Putamen (tissue), 1 donor: Measurements from ENCODE around the gene FBRSL1.
A peak's percentile ranks its signal among the peaks of the same experiment; 100 is the strongest.
"Not testable (repeated sequence)": the region's sequence is repeated elsewhere in the genome, so short reads cannot be mapped to it uniquely, and the experiment has no call there.

Experiments
- DNase-seq: peaks from one replicate; pipeline ENCODE4 v3.0.0-alpha.2; 2016; ENCODE audit warnings: low spot score

Gene FBRSL1

DNA sequence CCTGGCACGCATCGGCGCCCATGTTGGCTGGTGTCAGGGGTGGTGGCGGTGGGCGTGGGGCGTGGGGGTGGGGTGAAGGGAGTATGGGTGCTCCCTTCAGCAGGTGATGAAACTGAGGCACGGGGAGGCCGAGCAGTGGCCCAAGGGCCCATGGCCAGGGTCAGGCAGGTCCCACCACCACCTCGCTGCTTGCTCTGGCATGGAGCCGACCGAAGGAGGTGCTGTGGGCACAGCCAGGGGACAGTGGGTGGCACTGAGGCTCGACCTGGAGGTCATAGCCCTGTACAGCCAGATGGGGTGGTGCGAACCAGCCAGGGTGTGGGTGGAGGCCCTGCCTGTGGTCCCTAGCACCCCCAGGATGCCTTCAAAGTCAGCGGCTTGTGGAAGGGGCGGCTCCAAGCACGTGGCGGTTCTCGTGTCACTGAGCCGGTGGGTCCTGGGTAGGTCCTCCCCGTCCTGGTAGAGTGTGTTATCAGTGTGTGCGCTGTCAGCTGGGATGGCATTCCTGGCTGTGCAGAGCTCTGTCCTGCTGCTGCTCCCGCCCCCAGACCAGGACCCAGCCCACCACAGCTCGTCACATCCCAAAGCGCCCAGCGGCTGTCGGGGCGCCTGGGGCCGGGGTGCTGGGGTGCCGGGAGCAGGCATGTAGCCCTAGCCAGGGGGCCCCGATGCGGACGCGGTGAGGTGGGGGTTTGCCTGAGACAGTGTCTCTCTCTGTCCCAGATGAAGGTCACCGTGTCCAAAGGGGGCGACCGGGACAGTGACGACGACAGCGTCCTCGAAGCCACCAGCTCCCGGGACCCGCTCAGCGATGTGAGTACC is 35.3 kb downstream of the FBRSL1 start:
- DNase-seq: no peak

DNA sequence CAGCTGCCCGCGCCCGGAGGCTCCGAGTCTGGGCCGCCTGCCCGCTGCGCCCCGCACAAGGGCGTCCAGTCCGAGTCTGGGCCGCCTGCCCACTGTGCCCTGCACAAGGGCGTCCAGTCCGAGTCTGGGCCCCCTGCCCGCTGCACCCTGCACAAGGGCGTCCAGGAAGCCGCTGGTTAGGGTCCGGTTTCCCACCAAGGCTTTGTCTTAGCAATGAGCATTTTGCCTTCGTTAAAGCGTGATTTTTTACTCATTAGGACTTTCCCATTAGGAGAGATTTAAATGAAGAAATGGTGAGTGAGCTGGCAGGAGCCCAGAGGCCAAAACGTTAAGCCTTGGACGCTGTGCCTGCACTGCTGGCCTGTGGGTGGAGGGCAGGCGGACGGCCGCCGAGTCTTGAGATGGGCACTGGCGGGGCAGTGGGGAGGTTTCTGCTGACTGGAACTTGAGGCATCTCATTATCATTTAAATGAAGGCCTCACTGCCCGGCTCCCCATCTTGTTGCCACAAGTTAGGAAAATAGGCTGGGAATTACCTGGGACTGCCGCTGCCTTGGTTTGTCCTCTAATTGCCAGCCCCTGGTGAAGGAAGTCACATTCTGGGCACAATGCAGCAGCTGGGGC is 36.0 kb downstream of the FBRSL1 start:
- DNase-seq: peak; percentile 87

DNA sequence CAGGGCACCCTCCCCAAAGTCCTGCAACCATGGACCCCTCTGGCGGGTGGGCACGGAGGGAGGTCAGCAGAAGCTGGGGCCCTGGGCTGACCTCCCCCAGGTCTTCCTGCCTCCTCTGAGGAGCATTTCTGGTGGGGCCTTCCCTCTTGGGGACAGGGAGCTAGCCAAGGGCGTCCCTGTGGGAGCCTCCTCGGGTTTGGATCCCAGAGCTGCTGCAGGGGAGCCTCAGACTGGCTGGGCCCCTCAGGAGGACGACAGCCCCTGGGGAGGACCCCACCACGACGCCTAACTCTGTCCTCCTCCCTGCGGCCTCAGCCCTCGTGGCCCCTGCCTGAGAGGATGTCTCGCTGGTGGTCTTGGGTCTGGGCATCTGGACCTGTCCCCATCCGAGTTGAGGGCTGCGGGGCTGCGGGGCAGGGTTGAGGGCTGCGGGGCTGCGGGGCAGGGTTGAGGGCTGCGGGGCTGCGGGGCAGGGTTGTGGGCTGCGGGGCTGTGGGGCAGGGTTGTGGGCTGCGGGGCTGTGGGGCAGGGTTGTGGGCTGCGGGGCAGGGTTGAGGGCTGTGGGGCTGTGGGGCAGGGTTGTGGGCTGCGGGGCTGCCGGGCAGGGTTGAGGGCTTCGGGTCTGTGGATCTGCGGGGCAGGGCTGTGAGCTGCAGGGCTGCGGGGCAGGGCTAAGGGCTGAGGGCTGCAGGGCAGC is 37.4 kb downstream of the FBRSL1 start:
- no peak for DNase-seq

DNA sequence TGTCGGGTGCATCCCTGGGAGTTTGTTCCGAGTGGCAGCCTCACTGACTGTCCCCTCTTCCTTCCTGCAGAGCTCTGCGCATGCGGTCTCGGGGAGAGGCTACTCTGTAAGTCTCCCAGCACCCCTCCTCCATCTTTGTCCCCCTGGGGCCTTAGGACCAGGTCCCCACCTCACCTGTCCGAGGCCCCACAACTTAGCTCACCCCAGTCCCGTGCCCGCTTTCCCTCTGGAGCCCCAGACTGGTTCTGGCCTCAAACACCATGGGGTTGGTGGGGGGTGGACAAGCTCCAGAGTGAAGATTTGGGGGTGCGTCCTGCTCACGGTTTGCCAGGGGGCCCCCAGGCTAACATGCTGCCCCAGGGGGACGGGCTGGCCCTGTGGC is 37.9 kb downstream of the FBRSL1 start:
- no peak for DNase-seq

DNA sequence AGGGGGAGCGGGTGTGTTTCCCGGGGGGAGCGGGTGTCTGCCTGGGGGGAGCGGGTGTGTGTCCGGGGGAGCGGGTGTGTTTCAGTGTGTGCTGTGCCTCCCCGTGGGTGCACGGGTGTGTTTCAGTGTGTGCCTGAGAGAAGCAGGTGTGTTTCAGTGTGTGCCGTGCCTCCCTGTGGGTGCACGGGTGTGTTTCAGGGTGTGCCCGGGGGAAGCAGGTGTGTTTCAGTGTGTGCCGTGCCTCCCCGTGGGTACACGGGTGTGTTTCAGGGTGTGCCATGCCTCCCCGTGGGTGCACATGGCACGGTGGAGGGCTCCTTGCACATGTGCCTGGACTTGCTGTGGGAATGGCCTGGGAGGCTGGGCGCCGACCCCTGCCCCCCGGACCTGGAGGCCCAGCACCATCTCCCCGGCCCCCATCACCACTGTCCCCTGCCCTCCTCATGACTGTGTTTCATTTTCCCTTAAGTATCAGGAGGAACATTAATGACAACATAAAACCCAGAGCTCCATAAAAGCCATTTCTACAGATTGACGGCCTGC is 38.7 kb downstream of the FBRSL1 start:
- no peak for DNase-seq

DNA sequence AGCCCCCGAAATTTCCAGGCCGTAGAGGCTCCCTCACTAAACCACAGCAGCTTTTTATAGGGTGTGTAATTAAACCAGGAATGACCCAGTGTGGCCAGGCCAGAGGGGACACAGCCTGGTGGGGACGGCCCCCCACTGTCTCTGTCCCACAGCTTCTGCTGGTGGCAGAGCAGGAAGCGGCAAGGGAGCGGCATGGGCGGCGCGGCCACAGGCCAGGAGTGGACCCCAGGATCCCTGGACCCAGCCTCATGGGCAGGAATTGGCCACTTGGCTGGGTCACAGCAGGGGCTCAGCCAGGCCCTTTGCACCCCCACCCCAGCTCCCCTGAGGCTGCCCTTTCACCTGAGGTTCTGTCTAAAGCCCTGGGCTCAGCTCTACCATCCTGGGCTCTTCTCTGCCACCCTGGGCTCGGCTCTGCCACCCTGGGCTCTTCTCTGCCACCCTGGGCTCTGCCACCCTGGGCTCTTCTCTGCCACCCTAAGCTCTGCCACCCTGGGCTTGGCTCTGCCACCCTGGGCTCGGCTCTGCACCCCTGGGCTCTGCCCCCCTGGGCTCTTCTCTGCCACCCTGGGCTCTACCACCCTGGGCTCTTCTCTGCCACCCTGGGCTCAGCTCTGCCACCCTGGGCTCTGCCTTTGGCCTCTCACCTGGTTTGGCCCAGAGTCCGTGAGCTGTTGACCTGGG is 39.3 kb downstream of the FBRSL1 start:
- no peak for DNase-seq

DNA sequence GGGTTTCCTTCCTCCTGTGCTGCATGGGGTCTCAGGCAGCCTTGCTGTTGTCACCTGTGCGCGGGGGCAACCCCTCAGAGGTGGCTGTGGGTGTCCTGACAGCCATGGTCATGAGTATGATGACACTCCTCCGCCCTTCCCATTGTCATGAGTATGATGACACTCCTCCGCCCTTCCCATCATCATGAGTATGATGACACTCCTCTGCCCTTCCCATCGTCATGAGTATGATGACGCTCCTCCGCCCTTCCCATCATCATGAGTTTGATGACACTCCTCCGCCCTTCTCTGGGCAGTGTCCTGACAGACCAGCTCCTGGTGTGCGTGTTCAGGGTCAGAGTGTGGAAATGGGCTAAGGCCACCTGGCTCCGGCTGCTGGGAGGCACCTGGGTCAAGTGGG is 40.0 kb downstream of the FBRSL1 start:
- no peak for DNase-seq

DNA sequence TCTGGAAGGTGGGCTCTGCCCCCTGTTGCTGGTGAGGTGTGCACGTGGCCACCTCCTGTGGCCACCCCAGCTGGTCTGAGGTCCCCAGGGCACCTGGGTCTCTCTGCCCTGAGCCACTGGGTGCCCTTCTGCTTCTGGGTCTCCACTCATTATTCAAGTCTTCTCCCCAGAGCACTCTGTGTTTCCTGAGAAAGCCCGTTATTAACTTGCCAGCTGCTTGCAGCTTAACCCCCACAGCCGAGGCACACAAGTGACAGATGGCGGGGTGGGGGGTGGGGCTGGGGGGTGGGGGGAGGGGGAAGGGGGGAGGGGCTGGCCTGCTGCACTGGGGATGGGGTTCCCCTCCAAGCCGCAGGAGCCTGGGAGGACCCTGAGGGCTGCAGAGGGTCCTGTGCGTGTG is 40.5 kb downstream of the FBRSL1 start:
- DNase-seq: no peak

DNA sequence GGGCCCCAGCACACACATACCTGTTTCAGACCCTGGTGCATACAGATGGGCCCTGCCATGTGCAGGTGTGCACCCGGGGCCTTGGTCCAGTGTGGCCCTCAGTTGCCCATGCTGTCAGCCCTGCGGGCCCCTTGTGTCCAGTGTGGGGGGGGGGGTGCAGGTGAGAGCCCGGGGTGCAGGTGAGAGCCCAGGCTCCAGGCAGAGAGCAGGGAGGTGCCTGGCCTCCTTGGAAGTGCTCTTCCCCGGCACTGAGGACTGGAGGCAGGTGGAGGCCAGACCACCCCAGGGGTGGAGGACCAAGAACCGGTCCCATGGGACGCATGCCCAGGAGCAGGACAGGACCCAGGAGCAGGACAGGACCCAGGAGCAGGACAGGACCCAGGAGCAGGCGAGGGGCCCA is 40.9 kb downstream of the FBRSL1 start:
- DNase-seq: no peak

DNA sequence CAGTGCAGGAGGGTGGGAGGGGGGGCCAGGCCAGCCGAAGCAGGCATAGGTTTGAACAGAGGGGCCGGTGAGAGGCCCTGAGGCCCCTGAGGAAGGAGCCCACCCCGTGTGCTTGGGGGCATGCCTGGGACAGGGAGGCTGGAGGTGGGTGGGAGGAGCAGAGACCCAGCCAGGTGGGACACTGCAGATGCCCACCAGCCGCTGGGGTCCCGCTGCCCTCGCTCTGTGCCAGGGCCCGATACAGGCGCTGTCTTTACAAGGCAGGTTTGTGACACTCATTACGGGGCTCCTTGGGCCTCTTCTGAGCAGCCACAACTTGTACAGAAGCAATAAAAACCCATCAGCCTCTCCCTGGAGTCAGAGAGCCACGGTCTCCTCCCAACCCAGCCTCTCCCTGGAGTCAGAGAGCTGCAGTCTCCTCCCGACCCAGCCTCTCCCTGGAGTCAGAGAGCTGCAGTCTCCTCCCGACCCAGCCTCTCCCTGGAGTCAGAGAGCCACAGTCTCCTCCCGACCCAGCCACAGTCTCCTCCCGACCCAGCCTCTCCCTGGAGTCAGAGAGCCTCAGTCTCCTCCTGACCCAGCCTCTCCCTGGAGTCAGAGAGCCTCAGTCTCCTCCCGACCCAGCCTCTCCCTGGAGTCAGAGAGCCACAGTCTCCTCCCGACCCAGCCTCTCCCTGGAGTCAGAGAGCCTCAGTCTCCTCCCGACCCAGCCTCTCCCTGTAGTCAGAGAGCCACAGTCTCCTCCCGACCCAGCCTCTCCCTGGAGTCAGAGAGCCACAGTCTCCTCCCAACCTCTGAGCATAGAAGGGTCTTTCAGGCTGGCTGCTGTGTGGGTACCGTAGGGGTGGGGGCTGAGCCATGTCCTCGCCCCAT is 43.0 kb downstream of the FBRSL1 start:
- not testable (repeated sequence) for DNase-seq

DNA sequence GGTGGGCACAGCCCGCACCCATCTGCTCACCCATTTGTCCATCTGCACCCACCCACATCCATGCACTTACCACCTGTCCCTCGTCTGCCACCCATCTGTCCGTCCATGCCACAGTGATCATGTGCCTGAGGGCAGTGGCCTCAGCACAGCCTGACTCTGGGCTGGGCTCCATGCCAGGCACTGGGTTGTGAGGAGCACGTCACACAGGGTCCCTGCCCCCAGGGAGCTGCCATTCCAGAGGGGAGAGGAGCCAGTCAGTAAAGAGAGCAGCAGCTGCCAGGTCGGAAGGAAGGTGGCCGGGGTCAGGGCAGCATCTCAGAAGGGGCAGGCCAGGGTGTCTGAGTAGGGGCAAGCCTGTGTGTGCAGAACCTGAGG is 43.6 kb downstream of the FBRSL1 start:
- DNase-seq: no peak

DNA sequence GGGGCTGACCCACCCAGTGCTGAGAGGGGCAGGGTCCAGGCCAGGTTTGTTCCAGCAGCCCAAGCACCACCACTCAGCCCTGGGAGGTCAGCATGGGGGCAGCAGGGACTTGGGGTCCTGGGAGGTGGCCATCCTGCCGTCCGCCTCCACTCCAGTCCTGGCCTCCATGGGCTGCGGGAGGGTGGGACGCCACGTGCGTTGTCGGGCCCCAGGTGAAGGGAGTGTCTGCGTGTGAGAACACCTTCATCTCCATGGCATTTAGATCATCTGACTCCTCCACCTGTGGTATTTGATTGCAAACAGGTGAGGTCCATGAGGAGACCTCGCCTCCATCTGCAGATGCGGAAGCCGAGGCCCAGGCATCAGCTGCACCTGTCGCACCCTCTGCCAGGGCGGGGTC is 44.1 kb downstream of the FBRSL1 start:
- DNase-seq: no peak

DNA sequence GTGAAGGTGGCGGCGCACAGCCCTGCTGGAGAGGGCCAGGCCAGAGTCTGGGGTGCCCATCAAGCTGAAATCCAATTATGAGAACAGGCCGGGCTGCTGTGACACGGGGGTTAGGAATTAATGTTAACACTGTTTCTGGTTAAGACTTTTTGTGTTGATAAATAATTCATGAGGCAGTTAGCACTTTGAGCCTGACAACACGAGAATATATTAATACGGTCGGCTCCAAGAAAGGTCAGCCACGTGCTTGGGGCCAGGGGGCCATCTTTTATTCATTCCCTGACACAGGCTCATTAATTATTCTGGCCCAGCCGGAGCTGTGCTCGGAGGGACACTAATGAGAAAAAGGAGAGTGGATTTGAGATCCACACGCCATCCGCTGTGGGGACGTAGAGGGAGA is 45.1 kb downstream of the FBRSL1 start:
- DNase-seq: no peak

DNA sequence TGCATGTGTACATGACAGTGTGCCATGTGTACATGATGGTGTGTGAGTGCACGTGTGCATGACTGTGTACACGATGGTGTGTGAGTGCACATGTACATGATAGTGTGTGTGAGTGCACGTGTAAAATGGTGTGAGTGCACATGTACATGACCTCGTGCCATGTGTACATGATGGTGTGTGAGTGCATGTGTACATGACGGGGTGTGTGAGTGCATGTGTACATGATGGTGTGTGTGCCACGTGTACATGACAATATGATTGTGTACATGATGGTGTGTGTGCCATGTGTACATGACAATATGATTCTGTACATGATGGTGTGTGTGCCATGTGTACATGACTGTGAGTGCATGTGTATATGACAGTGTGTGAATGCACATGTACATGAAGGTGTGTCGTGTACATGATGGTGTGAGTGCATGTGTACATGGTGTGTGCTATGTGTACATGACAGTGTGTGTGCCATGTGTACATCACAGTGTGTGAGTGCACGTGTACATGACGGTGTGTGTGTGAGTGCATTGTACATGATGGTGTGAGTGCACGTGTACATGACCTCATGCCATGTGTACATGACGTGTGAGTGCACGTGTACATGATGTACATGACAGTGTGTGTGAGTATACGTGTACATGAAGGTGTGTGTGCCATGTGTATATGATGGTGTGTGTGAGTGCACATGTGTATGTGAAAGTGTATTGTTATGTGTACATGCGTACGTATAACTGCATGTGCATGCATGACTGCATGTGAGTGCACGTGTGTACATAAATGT is 46.3 kb downstream of the FBRSL1 start:
- no peak for DNase-seq

DNA sequence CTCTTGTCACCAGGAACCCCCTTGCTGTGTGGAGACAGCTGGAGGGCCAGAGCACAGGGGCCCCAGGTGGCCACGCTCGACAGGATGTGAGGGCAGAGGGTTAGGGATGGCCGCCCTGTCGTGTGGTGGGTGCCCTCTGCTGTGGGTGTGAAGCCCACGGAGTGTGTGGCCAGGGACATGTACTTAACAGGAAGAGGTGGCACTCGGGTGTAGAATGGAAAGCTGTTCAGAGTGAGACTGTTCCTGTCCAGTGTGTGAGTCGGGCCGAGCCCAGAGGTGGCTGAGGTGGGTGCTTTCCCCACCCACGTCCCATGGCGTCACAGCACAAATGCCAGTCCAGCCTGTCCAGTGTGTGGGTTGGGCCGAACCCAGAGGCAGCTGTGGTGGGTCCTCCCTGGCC is 47.1 kb downstream of the FBRSL1 start:
- no peak for DNase-seq

DNA sequence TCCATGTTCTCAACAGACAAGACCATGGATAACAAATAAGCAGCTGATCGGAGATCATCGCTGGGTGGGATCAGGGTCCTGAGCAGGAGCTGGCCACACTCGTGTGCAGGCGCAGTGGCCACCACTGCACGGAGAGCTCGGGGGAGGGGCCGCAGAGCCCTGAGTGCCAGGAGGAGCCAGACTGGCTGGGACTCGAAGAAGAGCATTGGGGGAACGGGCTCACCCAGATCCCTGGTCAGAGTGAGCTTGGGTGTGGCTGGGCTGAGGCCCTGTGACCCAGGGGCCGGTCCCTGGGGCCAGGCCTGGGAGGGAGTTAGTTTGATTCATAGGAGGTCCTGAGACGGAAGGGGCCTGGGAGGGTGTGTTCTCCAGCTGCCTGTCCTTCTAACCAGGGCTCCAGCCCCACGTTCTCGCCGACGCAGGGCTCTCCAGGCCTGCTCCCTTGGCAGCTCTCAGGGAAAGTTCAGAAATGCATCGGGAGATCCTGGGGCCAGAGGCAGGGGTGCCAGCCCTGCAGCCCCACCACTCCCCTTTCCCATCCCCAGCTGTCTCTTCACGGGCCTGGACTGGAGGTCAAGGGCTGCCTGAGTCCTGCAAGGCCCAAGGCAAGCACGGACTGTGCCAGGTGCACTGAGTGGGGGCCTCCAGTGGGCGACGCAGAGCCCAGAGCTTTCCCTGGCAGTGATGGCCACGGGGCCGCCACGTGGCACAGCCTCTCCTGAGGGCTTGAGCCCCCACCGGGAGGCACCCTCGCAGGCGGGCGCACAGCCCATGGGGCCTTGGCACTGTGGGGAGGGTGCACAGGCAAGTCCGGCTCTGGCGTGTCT is 48.1 kb downstream of the FBRSL1 start:
- DNase-seq: no peak

DNA sequence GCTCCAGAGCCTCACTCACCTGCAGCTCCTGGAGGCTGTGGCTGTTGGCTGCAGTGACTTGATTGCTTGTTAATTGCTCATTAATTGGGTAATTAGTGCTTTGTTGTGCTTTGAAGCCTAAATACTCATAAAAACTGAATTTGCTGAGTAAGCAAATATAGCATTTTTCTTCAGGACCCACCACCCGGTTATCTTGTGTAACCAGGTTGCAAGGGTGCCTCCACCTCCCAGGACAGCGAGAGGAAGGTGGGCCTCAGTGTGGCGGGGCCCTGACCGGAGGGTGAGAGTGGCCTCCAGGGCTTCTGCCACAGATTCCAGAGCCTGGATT is 48.7 kb downstream of the FBRSL1 start:
- no peak for DNase-seq

DNA sequence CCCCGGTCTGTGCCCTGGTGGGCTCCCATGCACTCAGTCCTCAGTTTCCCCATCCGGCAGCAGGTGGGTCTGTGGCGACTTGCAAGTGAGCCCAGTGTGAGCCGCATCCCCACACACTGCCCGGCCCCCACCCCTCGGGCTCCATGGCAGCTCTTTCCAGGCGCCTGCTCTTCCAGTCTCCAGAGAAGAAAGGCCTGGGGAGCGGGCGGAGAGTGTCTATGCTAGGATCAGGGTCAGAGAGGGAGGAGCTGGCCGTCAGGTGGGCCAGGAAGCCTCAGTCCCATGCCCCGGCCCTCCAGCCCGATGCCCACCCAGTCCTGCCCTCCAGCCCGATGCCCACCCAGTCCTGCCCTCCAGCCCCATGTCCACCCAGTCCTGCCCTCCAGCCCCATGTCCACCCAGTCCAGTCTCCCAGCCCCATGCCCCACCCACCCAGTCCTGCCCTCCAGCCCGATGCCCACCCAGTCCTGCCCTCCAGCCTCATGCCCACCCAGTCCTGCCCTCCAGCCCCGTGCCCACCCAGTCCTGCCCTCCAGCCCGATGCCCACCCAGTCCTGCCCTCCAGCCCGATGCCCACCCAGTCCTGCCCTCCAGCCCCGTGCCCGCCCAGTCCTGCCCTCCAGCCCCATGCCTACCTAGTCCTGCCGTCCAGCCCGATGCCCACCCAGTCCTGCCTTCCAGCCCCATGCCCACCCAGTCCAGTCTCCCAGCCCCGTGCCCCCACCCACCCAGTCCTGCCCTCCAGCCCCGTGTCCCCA is 49.2 kb downstream of the FBRSL1 start:
- no peak for DNase-seq

DNA sequence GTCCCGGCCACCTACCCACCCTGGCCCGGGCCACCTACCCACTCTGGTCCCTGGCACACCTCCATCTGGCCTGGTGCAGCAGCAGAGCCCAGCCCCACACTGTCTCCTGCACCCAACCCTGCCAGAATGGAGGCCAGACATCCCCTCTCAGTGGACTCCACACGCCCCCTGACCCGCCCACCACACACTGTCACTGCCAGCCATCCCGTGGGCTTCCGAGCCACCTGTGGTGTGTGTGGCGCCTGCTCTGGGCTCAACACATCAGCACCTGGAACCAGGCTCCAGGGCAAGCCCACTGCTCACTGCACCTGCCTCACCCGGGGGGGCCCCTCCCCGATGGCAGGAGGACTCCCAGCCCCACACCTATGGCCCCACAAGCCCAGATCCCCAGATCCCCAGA is 50.5 kb downstream of the FBRSL1 start:
- DNase-seq: no peak
